ENCODE measurements around the gene KRT17.

The KRT17 gene

GRCh38 chr17:41653421-41653820 lies 29.0 kb upstream of the KRT17 start:
- DNase-seq (ENCODE audit: low read depth): no peak
- no peak for TF ChIP-seq CTCF (conservative IDR thresholded peaks at IDR 0.05; ENCODE audit: control insufficient read depth, insufficient read depth, low read depth, low read length)
- H3K4me3 ChIP-seq (ENCODE audit: control insufficient read depth, low read depth, low read length): no peak overlapping the region

GRCh38 chr17:41652461-41652970 lies 28.1 kb upstream of the KRT17 start:
- no peak for DNase-seq (ENCODE audit: low read depth)
- no peak overlapping the region for H3K4me3 ChIP-seq (ENCODE audit: control insufficient read depth, low read depth, low read length)
- TF ChIP-seq CTCF (conservative IDR thresholded peaks at IDR 0.05; ENCODE audit: control insufficient read depth, insufficient read depth, low read depth, low read length): no peak

- H3K4me3 ChIP-seq (ENCODE audit: control insufficient read depth, low read depth, low read length): no peak overlapping the region
- TF ChIP-seq CTCF (conservative IDR thresholded peaks at IDR 0.05; ENCODE audit: control insufficient read depth, insufficient read depth, low read depth, low read length): no peak
- no peak for DNase-seq (ENCODE audit: low read depth)
These were observed 27.5 kb upstream of the KRT17 start for GRCh38 chr17:41651625-41652460.

- no peak overlapping the region for H3K4me3 ChIP-seq (ENCODE audit: control insufficient read depth, low read depth, low read length)
- TF ChIP-seq CTCF (conservative IDR thresholded peaks at IDR 0.05; ENCODE audit: control insufficient read depth, insufficient read depth, low read depth, low read length): no peak
- no peak for DNase-seq (ENCODE audit: low read depth)
These were observed 26.6 kb upstream of the KRT17 start for GRCh38 chr17:41650794-41651624.

- H3K4me3 ChIP-seq (ENCODE audit: control insufficient read depth, low read depth, low read length): no peak overlapping the region
- TF ChIP-seq CTCF (conservative IDR thresholded peaks at IDR 0.05; ENCODE audit: control insufficient read depth, insufficient read depth, low read depth, low read length): no peak
- no peak for DNase-seq (ENCODE audit: low read depth)
These were observed 25.6 kb upstream of the KRT17 start for GRCh38 chr17:41649923-41650519.

GRCh38 chr17:41648411-41649195 lies 24.2 kb upstream of the KRT17 start:
- peak; percentile 84 for TF ChIP-seq CTCF (conservative IDR thresholded peaks at IDR 0.05; ENCODE audit: control insufficient read depth, insufficient read depth, low read depth, low read length)
- peak; percentile 74 for DNase-seq (ENCODE audit: low read depth)

More at GRCh38 chr17:41648411-41649195, 24.2 kb upstream of the KRT17 start:
- peak overlapping the region; percentile 33 for H3K4me3 ChIP-seq (ENCODE audit: control insufficient read depth, low read depth, low read length)
